Keratinocyte (primary cell): ENCODE measurements around the gene VPS13C.

Experiments used
- EZH2 ChIP-seq: IDR thresholded peaks from one replicate; pipeline ENCODE4 v1.6.1; 2012; ENCODE audit warnings: inconsistent platforms, mild to moderate bottlenecking, low read length, moderate library complexity
- TF ChIP-seq, protein P1 (sequence below), 3 experiments: IDR thresholded peaks in 1 of 3; conservative IDR thresholded peaks in 1 of 3; optimal IDR thresholded peaks in 1 of 3; 2 replicates in 2 of 3; 3 replicates in 1 of 3; pipeline versions ENCODE3 to v1.5.1; 2011; ENCODE audit warnings: low read length in 3 of 3, mild to moderate bottlenecking in 3 of 3, moderate library complexity in 2 of 3, control low read depth in 1 of 3, inconsistent platforms in 1 of 3; ENCODE audit not compliant: insufficient read depth in 2 of 3; ENCODE audit errors: extremely low read depth in 1 of 3

DNA sequence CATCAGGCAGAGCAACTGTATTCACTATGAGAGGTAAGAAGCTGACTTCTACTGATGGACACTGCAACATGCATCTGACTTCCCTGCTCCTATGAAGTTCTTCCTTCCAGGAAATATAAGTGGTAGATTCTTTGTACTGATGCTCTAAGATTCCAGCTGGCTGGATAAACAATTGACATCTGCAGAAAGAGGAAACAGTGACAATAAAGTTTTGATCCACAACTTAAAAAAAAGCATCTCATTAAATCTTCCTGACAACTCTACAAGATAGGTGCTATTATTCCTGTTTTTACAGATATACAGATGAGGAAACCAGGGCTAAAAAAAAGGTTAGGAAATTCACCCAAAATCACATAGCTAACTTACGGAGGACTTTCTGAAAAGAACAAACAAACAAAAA, 142.8 kb downstream of the VPS13C start:
- TF ChIP-seq, protein P1, sequence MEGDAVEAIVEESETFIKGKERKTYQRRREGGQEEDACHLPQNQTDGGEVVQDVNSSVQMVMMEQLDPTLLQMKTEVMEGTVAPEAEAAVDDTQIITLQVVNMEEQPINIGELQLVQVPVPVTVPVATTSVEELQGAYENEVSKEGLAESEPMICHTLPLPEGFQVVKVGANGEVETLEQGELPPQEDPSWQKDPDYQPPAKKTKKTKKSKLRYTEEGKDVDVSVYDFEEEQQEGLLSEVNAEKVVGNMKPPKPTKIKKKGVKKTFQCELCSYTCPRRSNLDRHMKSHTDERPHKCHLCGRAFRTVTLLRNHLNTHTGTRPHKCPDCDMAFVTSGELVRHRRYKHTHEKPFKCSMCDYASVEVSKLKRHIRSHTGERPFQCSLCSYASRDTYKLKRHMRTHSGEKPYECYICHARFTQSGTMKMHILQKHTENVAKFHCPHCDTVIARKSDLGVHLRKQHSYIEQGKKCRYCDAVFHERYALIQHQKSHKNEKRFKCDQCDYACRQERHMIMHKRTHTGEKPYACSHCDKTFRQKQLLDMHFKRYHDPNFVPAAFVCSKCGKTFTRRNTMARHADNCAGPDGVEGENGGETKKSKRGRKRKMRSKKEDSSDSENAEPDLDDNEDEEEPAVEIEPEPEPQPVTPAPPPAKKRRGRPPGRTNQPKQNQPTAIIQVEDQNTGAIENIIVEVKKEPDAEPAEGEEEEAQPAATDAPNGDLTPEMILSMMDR (optimal IDR thresholded peaks at IDR 0.05 in 1 of 3, IDR thresholded peaks at IDR 0.05 in 1 of 3, conservative IDR thresholded peaks at IDR 0.05 in 1 of 3; ENCODE audit: extremely low read depth in 1 of 3, insufficient read depth in 2 of 3, low read length in 3 of 3), result no peak
- TF ChIP-seq EZH2, result no peak
